Activated CD8-positive, alpha-beta memory T cell treated with anti-CD3 and anti-CD28 coated beads, Interleukin-2, amount 10 ng/mL, durations not matched to agents 7 days and 5 days (primary cell): ENCODE data around the gene CTAG2. TPM values are rescaled to one million over a fixed set of nuclear protein-coding genes. Genes with fewer than 3 reads are reported as not detected.
"Not testable (repeated sequence)": the region's sequence is repeated elsewhere in the genome, so short reads cannot be mapped to it uniquely, and the experiment has no call there.

Source experiments
- ATAC-seq: fragments of 150-1000 bp; cut with Tn5 transposase; one replicate; pipeline ENCODE4 v1.10.0; 2021; ENCODE audit warnings: moderate library complexity
- CTCF ChIA-PET: fragments of 350-600 bp; sonication (Branson Sonifier 250); formaldehyde crosslinking; loops from one replicate; lab custom pipeline; 2021; ENCODE audit warnings: antibody characterized with exemption; lab: Charles Lee
- DNase-seq: peaks from one replicate; pipeline ENCODE4 v3.0.0-alpha.2; 2020
- H3K27ac Mint-ChIP-seq: one replicate; pipeline ENCODE4 v1.8.0; 2021; ENCODE audit warnings: mild to moderate bottlenecking, mixed read lengths
- H3K27me3 Mint-ChIP-seq: one replicate; pipeline ENCODE4 v1.8.0; 2021; ENCODE audit warnings: mixed read lengths
- H3K36me3 Mint-ChIP-seq: one replicate; pipeline ENCODE4 v1.8.0; 2021; ENCODE audit warnings: mild to moderate bottlenecking, mixed read lengths
- H3K4me1 Mint-ChIP-seq: one replicate; pipeline ENCODE4 v1.8.0; 2021; ENCODE audit warnings: mixed read lengths
- H3K4me3 Mint-ChIP-seq: one replicate; pipeline ENCODE4 v1.8.0; 2021; ENCODE audit warnings: mild to moderate bottlenecking, moderate library complexity, mixed read lengths
- H3K9me3 Mint-ChIP-seq: one replicate; pipeline ENCODE4 v1.8.0; 2022; ENCODE audit warnings: low read depth, mixed read lengths
- total RNA-seq, 2 experiments: library from RNA; stranded (reverse); gene quantifications; one replicate each; pipeline ENCODE4 v1.2.3, GENCODE V29; 2021

Gene CTAG2
- total RNA-seq, result 10 to 100 TPM; 30.3 to 31.6 TPM

DNA sequence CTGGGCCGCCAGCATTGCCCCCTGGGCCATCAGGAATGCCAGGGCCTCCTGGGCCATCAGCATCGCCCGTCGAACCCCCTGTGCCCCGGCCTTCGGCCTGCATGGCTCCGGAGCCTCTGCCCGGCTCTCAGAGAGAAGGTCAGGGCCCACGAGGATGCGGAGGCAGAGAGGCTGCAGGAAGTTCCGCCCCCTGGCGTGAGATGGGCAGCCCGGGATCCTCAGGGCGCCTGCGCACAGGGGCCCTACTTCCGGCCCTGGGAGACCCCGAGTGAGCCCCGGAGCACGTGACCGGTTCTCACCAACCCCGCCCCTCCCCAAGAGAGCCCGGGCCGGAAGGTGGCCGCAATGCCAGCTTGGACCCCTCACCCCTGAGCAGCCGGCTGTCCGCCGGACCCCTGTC, at the start of gene CTAG2:
CTAG2 (minus strand) TSS at position 167 of the 400 bp plus-strand sequence; CDS start at position 103, 64 bp downstream.
- H3K27me3 Mint-ChIP-seq, H3K9me3 Mint-ChIP-seq, DNase-seq, CTCF ChIA-PET, H3K4me1 Mint-ChIP-seq, H3K36me3 Mint-ChIP-seq: not testable (repeated sequence)
- H3K27ac Mint-ChIP-seq, result peak within 1 kb of the TSS; percentile 57
- H3K4me3 Mint-ChIP-seq, result peak within 1 kb of the TSS; percentile 11
- ATAC-seq, result peak; percentile 57

DNA sequence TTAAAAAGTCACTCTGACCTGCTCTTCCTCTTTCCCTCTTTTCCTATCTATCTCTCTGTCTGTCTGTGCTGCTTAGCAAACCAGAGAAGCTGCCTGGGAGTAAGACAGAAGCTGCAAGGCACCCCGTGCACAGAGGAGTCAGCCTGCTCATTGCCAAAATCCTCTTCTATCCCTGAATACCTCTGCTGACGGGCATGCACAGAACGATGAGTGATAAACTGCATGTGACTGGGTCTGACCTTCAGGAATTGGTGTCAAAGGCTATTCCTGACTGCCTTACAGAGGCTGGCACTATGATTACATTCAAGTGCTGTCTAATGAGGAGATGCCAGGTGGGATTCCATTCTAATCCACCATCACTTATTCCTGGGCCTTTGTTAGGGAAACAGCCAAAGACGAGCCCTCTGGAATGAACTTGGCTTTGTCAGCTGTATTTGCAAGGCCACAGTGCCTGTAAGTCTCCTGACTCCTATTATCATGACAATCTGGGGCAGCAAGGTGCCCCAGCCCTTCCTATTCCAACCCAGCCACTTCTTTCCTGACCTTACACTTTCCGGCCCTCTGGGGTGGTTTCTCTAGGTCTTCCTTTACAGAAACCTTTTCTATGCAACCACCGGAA, 45.4 kb upstream of the CTAG2 start:
- ATAC-seq (no peak), DNase-seq (no peak)
- CTCF ChIA-PET, result no interaction called here
- H3K9me3 Mint-ChIP-seq, result no peaks in the 10 kb centered on the region
- no peak overlapping the region for H3K27ac Mint-ChIP-seq
- peaks cover 67% of the 10 kb centered on the region for H3K36me3 Mint-ChIP-seq
- no peaks in the 10 kb centered on the region for H3K27me3 Mint-ChIP-seq
- no peak overlapping the region for H3K4me3 Mint-ChIP-seq
- H3K4me1 Mint-ChIP-seq, result peaks cover 5% of the 10 kb centered on the region

DNA sequence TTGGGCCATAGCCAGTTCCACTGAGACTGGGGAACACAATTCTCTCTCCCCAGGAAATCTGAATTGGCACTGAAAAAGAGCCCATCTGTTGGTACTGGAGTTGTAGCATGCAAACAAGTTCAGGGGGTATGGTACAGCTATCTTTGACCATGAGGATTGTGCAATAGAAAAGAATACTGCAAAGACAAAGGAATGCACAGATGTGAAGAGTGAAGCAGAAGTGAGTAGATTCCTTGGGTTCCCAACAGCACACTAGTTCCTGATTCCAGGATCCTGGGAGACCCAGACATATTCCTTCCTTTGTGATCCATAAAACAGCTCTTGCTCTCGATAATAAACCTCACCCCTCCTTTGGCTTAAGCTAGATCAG, 43.3 kb upstream of the CTAG2 start:
- Mint-ChIP-seq H3K27ac (peak overlapping the region; percentile 36), H3K36me3 (peaks cover 65% of the 10 kb centered on the region), H3K9me3 (no peaks in the 10 kb centered on the region), H3K4me1 (peaks cover 5% of the 10 kb centered on the region), H3K27me3 (no peaks in the 10 kb centered on the region), H3K4me3 (no peak overlapping the region)
- DNase-seq (no peak), ATAC-seq (no peak)
- CTCF ChIA-PET, result no interaction called here

DNA sequence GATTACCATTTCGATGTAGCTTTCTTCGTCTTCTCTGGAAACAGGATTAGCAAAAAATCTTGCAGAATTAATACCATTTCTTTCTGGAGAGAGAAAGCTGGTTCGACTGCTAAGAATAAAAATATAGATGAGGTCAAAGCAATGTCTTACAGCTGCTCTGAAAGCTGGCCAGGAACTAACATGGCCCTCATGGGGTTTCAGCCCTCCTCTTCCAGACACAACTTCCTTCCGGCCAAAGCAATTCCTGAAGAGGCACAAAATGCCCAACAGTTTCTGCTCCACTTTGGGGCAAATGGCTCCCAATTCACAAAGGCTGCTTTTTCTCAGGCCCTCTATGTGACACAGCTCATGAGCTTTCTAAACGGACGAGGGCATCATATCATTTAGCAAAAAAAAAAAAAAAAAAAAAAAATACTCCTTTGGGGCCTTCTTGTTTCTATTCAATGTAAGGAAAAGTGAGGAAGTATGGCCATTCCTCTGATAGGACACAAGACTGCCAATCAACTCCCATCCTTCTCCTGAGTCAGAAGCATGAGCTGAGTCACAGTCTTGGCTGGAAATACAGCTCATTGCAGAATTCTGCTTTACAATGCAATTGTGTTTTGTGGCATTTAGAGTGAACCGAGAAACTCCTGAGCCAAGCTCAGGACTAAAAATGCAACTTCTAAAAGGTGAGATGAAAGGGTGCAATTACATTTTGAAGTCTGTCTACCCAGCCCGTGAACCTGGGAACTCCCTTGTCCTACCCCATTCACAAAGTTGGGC, 42.7 kb upstream of the CTAG2 start:
- Mint-ChIP-seq H3K27ac (peak overlapping the region; percentile 36), H3K27me3 (no peaks in the 10 kb centered on the region), H3K36me3 (peaks cover 65% of the 10 kb centered on the region), H3K4me1 (peaks cover 5% of the 10 kb centered on the region), H3K9me3 (no peaks in the 10 kb centered on the region), H3K4me3 (no peak overlapping the region)
- DNase-seq, result no peak
- no peak for ATAC-seq
- CTCF ChIA-PET, result interaction anchor here (0.6 to 1.2 kb wide), 2 partner anchors 17 to 21 kb away, joined by 4 to 5 read pairs; no protein-coding TSS in a partner anchor

DNA sequence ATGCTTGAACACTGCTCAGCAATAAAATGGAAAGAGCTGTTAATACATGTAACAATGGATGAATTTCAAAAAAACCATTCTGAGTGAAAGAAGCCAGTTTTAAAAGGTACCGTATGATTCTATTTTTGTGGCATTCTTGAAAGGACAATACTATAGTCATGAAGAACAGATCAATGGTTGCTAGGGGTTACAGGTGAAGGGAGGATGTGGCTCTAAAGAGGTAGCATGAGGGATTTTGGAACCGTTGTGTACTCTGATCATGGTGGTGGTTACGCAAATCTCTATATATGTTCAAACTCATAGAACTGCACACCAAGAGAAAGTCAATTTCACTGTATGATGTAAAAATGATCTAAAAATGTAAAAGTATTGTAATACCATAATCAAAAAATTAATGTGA, 40.0 kb upstream of the CTAG2 start:
- no peak overlapping the region for H3K27ac Mint-ChIP-seq
- peaks cover 5% of the 10 kb centered on the region for H3K4me1 Mint-ChIP-seq
- no peak overlapping the region for H3K4me3 Mint-ChIP-seq
- ATAC-seq (no peak), DNase-seq (no peak)
- CTCF ChIA-PET, result interaction anchor here (1.2 kb wide), 1 partner anchor 58 kb away, joined by 3 read pairs; the partner anchor contains the start of gene GAB3
- H3K9me3 Mint-ChIP-seq, result no peaks in the 10 kb centered on the region
- H3K27me3 Mint-ChIP-seq, result no peaks in the 10 kb centered on the region
- peaks cover 54% of the 10 kb centered on the region for H3K36me3 Mint-ChIP-seq

DNA sequence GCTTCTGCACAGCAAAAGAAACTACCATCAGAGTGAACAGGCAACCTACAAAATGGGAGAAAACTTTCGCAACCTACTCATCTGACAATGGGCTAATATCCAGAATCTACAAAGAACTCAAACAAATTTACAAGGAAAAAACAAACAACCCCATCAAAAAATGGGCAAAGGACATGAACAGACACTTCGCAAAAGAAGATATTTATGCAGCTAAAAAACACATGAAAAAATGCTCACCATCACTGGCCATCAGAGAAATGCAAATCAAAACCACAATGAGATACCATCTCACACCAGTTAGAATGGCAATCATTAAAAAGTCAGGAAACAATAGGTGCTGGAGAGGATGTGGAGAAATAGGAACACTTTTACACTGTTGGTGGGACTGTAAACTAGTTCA, 37.1 kb upstream of the CTAG2 start:
- ATAC-seq, H3K4me3 Mint-ChIP-seq, DNase-seq, H3K9me3 Mint-ChIP-seq, H3K27ac Mint-ChIP-seq, CTCF ChIA-PET, H3K27me3 Mint-ChIP-seq, H3K4me1 Mint-ChIP-seq: not testable (repeated sequence)
- H3K36me3 Mint-ChIP-seq, result peaks cover 41% of the 10 kb centered on the region

DNA sequence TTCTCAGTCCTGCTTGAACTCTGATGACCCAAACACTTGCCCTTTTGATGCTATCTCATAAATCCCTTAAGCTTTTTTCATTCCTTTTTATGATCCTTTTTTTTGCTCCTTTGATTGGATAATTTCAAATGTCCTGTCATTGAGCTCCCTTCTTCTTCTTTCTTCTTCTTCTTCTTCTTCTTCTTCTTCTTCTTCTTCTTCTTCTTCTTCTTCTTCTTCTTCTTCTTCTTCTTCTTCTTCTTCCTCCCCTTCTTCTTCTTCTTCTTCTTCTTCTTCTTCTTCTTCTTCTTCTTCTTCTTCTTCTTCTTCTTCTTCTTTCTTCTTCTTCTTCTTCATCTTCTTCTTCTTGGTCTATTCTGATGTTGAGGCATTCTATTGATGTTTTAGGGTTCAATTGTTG, 18.7 kb upstream of the CTAG2 start:
- H3K4me3 Mint-ChIP-seq, H3K9me3 Mint-ChIP-seq, H3K27me3 Mint-ChIP-seq, CTCF ChIA-PET, H3K4me1 Mint-ChIP-seq, ATAC-seq, DNase-seq, H3K27ac Mint-ChIP-seq: not testable (repeated sequence)
- H3K36me3 Mint-ChIP-seq, result peaks cover 17% of the 10 kb centered on the region

DNA sequence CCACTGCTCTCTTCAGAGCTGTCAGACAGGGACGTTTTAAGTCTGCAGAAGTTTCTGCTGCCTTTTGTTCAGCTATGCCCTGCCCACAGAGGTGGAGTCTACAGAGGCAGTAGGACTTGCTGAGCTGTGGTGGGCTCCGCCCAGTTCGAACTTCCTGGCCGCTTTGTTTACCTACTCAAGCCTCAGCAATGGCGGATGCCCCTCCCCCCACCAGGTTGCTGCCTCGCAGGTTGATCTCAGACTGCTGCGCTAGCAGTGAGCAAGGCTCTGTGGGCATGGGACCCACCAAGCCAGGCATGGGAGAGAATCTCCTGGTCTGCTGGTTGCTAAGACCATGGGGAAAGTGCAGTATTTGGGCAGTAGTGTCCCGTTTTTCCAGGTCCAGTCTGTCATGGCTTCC, 17.5 kb upstream of the CTAG2 start:
- ATAC-seq, H3K4me1 Mint-ChIP-seq, H3K27ac Mint-ChIP-seq, DNase-seq, H3K4me3 Mint-ChIP-seq, H3K9me3 Mint-ChIP-seq, H3K27me3 Mint-ChIP-seq, CTCF ChIA-PET: not testable (repeated sequence)
- H3K36me3 Mint-ChIP-seq, result peaks cover 14% of the 10 kb centered on the region

DNA sequence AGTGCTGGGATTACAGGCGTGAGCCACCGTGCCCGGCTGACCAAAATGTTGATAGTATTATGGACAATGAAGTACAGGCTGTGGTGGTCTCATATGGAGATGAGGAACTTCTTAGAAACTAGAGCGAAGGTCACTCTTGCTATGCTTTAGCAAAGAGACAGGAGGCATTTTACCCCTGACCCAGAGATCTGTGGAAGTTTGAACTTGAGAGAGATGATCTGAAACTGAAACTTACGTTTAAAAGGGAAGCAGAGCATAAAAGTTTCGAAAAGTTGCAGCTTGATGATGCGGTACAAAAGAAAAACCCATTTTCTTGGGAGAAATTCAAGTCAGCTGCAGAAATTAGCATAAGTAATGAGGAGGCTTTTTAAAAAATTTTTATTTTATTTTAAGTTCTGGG, 8.5 kb upstream of the CTAG2 start:
- Mint-ChIP-seq H3K36me3 (peaks cover 5% of the 10 kb centered on the region), H3K4me1 (peaks cover 17% of the 10 kb centered on the region), H3K9me3 (no peaks in the 10 kb centered on the region), H3K27ac (no peak overlapping the region), H3K27me3 (no peaks in the 10 kb centered on the region), H3K4me3 (no peak overlapping the region)
- CTCF ChIA-PET, result interaction anchor here (0.8 kb wide), 2 partner anchors 72 to 86 kb away, joined by 3 read pairs; no protein-coding TSS in a partner anchor
- DNase-seq (no peak), ATAC-seq (no peak)

DNA sequence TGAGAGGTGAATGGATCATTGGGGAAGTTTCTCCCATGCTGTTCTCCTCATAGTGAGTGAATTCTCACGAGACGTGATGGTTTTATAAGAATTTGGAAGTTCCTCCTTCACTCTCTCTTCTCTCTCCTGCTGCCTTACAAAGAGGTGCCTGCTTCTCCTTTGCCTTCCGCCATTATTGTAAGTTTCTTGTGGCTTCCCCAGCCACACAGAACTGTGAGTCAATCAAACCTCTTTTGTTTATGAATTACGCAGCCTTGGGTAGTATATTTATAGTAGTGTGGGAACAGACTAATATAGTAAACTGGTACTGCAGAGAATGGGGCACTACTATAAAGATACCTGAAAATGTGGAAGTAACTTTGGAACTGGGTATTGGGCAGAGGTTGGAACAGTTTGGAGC, 7.8 kb upstream of the CTAG2 start:
- DNase-seq (no peak), ATAC-seq (no peak)
- H3K36me3 Mint-ChIP-seq, result peaks cover 5% of the 10 kb centered on the region
- CTCF ChIA-PET, result no interaction called here
- H3K4me1 Mint-ChIP-seq, result peaks cover 17% of the 10 kb centered on the region
- H3K4me3 Mint-ChIP-seq, result no peak overlapping the region
- H3K27me3 Mint-ChIP-seq, result no peaks in the 10 kb centered on the region
- H3K9me3 Mint-ChIP-seq, result no peaks in the 10 kb centered on the region
- H3K27ac Mint-ChIP-seq, result no peak overlapping the region

DNA sequence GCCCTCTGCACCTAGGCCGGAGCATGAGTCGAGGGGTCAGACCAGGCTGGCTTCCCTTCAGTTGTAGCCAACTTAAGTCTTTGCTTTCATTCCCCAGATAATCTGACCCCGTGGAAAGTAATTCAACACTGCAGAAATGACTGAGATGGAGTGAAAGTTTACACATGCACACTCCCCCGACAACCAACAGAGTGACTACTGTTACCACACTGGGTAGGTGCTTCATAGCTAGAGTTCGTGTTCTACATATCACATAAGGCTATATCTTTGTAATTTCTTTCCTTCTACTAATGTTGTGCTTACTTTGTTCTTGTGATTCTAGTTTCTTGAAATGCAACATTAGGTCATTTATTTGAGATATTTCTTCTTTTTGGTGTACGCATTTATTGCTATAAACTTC, 7.2 kb upstream of the CTAG2 start:
- CTCF ChIA-PET, result no interaction called here
- Mint-ChIP-seq H3K4me3 (no peak overlapping the region), H3K27me3 (no peaks in the 10 kb centered on the region), H3K27ac (no peak overlapping the region), H3K4me1 (peaks cover 14% of the 10 kb centered on the region), H3K9me3 (no peaks in the 10 kb centered on the region), H3K36me3 (peaks cover 5% of the 10 kb centered on the region)
- ATAC-seq, result peak; percentile 27
- DNase-seq, result no peak

DNA sequence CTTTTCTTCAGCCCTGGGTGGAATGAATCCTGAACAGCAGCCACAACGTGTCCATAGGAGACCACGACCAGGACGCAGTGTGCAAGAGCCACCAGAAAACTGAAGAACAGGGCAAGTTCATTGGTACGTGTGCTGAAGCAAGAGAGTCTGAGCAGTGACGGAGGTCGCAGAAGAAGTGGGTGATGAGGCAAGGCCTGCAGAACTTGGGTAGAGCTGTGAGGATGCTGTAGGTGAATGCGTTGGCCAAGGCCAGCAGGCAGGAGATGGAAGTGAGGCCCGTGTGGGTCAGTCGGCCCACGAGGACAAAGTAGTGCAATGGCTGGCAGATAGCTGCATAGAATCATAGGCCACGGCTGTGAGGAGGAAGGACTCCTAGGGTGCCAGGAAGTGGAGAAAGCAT, 5.6 kb upstream of the CTAG2 start:
- DNase-seq (no peak), ATAC-seq (no peak)
- no peaks in the 10 kb centered on the region for H3K27me3 Mint-ChIP-seq
- H3K4me1 Mint-ChIP-seq, result peaks cover 13% of the 10 kb centered on the region
- H3K4me3 Mint-ChIP-seq, result no peak overlapping the region
- H3K27ac Mint-ChIP-seq, result no peak overlapping the region
- H3K9me3 Mint-ChIP-seq, result no peaks in the 10 kb centered on the region
- peaks cover 5% of the 10 kb centered on the region for H3K36me3 Mint-ChIP-seq
- CTCF ChIA-PET, result no interaction called here

DNA sequence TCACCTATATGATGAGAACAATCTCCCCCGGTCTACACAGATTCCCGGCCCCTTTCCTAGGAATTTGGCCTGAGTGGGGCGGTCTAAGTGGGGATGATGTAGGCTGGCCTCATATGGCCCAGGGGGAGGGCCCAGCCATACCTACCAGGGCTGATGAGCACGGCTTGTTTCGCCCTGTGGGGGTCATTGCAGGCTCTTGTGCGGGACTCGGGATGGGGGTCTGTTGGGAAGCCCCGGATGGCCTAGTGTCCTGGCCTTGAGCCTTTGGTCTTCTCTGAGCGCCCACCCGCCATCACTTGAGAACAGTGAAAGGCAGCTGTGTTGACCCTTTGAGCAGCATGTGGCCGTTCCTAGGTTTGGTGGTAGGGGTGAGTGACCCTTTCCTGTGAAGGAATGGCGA, 4.8 kb upstream of the CTAG2 start:
- Mint-ChIP-seq H3K4me1 (peaks cover 13% of the 10 kb centered on the region), H3K27me3 (no peaks in the 10 kb centered on the region), H3K9me3 (no peaks in the 10 kb centered on the region), H3K36me3 (peaks cover 5% of the 10 kb centered on the region), H3K4me3 (no peak overlapping the region), H3K27ac (no peak overlapping the region)
- ATAC-seq (no peak), DNase-seq (no peak)
- CTCF ChIA-PET, result no interaction called here

DNA sequence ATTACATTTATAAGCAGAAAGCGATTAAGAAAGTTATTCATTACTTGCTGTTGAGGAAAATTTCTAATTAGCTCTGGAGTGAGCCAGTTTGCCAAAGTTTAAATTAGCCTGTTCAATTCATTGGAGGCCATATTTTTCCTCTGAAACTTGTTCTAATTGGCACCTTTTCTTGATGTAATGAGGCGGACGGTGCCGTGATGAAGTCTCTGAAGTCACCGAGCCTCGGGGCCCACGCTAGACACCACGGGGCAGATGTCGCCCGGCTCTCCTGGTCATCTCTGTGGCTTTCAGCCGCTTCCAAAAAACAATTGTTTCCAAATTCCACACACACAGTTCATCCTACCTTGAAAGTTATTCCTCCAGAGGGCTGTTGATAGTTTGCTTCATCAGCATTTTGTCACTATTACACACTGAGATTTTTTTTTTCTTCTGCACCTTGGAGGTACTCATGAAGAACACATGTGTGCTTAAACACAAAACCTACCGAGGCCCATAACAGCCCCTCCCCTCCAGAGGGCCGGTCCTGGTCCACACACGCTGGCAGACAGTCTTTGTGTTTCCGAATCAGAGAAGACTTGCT, 3.9 kb upstream of the CTAG2 start:
- H3K4me1 Mint-ChIP-seq, result peaks cover 13% of the 10 kb centered on the region
- H3K27ac Mint-ChIP-seq, result no peak overlapping the region
- DNase-seq, result no peak
- H3K4me3 Mint-ChIP-seq, result no peak overlapping the region
- CTCF ChIA-PET, result no interaction called here
- H3K27me3 Mint-ChIP-seq, result no peaks in the 10 kb centered on the region
- H3K9me3 Mint-ChIP-seq, result no peaks in the 10 kb centered on the region
- no peak for ATAC-seq
- peaks cover 4% of the 10 kb centered on the region for H3K36me3 Mint-ChIP-seq
